Right lobe of liver (tissue), 4 donors: Measurements from ENCODE around the gene NRP2.

ENCODE experiments used
- CTCF ChIP-seq, 4 donors: fragments of 200-600 bp in 3 of 4; fragments of 450-650 bp in 1 of 4; IDR thresholded peaks; one replicate each; pipeline versions ENCODE4 v1.5.1 to v1.8.0; 2016 to 2022; ENCODE audit warnings: antibody characterized with exemption in 4 of 4, mild to moderate bottlenecking in 2 of 4
- POLR2A ChIP-seq: fragments of 450-650 bp; IDR thresholded peaks from one replicate; pipeline ENCODE4 v1.6.1; 2017; ENCODE audit warnings: antibody characterized with exemption, mild to moderate bottlenecking
- donor health status: DM: no; HTN: no; CAD: no.
- donor health status: DM: no; HTN: no; CAD: no.
- donor health status: DM: no; HTN: yes; CAD: no.

- no peak for TF ChIP-seq CTCF (IDR thresholded peaks at IDR 0.05)
- TF ChIP-seq POLR2A, result no peak
Measured at GRCh38 chr2:205751569-205752031, 69.3 kb downstream of the NRP2 start.
